NAMALWA (cell line): ENCODE data around the gene STARD10.

Experiments
- DNase-seq: peaks from one replicate; pipeline ENCODE4 v3.0.0-alpha.2; 2015; ENCODE audit warnings: low spot score

The STARD10 gene

DNA sequence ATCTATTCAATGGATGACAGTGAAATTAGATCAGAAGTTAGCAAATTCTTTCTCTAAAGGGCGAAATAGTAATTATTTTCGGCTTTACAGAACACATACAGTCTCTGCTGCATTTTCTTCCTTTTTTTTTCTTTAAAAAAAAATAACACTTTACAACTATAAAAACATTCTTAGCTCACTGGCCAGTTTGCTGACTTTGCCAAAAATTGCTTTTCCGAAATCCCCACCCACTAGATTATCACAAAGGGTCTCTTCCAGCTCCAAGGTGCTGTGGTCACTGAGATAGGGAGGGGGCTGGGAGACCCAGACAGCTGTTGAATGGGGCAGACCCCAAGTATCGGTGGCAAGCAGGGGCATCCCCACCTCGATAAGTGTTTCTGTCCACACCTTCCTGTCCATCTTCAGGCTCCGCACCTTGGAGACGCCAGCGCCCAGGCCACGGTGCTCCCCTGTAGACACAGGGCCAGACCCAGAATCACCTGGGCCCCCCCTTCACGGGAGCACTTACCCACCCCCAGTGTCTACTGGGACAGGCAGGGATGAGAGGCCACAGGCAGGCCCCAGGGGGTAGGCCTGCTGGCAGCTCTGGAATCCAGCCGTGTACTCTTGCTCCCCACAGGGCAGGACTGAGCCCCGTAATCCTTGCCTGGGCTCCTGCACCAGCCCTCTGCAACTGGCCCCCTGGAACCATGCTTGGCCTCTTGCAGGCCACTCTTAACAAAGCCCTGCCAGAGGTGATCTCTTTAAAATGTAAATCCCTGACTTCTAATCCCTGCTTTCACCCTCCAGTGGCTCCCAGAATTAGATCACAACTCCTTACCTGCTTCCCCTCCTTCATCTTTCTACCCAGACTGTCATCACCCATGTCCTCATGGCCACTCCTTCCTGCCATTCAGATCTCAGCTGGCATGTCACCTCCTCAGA, 88.1 kb downstream of the STARD10 start:
- no peak for DNase-seq

DNA sequence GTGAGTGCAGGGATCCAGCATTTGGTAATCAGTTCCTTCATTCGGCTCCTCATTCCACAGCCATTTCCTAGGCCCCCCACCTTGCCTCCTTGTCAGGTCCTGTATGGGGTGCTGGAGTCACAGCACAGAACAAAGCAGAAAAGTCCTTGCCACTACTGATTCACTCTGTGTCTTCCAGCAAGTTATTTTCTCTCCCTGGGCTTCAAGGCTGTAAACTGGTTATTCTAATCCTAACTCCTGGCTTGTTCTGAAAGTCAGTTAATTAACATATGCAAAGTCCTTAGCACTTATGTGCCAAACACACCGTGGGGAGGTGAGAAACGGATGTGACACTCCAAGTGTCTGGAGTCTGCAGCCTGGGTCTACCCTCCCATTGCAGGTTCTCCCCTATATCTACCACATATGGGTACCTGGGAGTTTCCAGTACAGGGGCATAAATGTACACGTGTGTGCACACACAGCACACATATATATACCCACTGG, 89.0 kb downstream of the STARD10 start:
- no peak for DNase-seq
